ENCODE data around the gene PSD2. TPM values are rescaled to one million over a fixed set of nuclear protein-coding genes. Genes with fewer than 3 reads are reported as not detected.
"Not testable (repeated sequence)": the region's sequence is repeated elsewhere in the genome, so short reads cannot be mapped to it uniquely, and the experiment has no call there.

The PSD2 gene
- polyA plus RNA-seq, 2 donors: 0.02 to 0.04 TPM

DNA sequence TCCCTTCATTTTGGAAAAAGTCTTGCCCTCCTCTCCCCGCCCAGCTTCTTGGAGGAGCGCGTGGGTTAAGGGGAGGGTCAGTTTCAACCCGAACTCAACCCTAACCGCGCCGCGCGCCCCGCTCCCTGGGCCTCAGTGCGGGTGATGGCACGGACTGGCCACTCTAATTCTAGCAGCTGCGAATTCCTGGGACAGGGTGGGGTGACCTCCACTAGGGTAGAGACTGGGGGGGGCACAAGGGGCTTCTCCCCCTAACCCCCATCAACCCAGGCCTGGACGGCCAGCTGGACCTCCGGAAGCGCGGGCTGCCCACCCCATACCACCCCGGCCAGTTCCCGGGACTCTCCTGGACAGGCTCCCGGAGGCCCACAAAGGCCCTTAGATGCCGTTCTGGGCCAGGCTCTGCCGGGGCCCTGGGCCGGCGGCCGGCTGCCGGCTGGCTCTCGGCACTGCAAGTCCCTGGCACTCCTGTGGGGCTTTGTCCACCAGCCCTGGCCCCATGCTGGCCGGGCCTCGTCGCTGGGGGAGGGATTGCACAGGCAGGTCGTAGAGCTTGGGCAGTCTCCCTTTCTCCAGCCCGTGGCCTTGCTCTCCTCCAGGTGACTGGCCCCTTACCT is 7.2 kb upstream of the PSD2 start:
- WGBS, 2 donors: 35% methylated on average over 27 to 32 of the region's 32 CpGs
- H3K27ac ChIP-seq (ENCODE audit: low read depth in 2 of 2, low read length in 1 of 2): no peak overlapping the region
- peak overlapping the region in 1 of 2 donors; percentile 51 for H3K4me3 ChIP-seq (ENCODE audit: low read depth in 1 of 2, low read length in 2 of 2)

DNA sequence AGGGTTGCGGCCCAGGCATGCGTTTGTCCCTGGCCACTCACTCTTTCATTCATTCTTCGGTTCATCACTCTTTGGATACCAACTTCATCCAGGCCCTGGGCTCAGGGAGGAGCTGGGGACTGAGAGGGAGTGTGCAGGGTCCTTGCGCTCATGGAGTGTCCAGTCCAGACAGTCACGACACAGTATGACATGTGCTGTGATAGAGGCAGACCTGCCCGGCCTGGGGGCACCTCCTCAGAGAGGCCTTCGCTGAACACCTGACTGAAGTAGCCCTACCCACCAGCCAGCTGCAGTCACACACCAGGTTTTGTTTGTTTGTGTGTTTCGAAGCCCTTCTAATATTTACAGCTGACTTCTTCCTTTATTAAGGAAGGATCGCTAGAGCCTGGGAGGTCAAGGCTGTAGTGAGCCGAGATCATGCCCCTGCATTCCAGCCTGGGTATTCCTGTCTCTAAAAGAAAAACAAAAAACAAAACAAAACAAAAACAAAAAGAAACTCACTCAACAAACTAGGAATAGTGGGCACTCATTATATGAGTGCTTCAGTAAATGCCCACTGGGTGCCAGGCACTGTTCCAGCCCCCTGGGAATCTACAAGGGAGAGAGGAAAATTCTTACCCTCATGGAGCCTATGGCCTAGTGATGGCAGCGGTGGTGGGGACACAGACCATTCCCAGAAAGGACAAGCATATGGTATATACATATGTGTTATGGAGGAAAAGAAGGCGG is 6.3 kb upstream of the PSD2 start:
- H3K27me3 ChIP-seq (ENCODE audit: control insufficient read depth in 1 of 2, insufficient read depth in 2 of 2, low read length in 2 of 2): no peaks in the 10 kb centered on the region
- H3K36me3 ChIP-seq (ENCODE audit: control insufficient read depth in 2 of 2, insufficient read depth in 2 of 2, low read length in 1 of 2): no peaks in the 10 kb centered on the region
- WGBS, 2 donors: 88% methylated on average over 12 of the region's 12 CpGs
- H3K9me3 ChIP-seq (ENCODE audit: control insufficient read depth in 2 of 2, insufficient read depth in 1 of 2, low read depth in 1 of 2, low read length in 1 of 2): no peaks in the 10 kb centered on the region
- H3K27ac ChIP-seq (ENCODE audit: low read depth in 2 of 2, low read length in 1 of 2): no peak overlapping the region
- peaks cover 0 to 7% of the 10 kb centered on the region in 2 donors for H3K4me1 ChIP-seq (ENCODE audit: control insufficient read depth in 2 of 2, insufficient read depth in 2 of 2, low read length in 1 of 2)
- no peak overlapping the region for H3K4me3 ChIP-seq (ENCODE audit: low read depth in 1 of 2, low read length in 2 of 2)

More for the DNA sequence above, 7.2 kb upstream of the PSD2 start:
- H3K27me3 ChIP-seq (ENCODE audit: control insufficient read depth in 1 of 2, insufficient read depth in 2 of 2, low read length in 2 of 2): no peaks in the 10 kb centered on the region
- no peaks in the 10 kb centered on the region for H3K36me3 ChIP-seq (ENCODE audit: control insufficient read depth in 2 of 2, insufficient read depth in 2 of 2, low read length in 1 of 2)
- H3K4me1 ChIP-seq (ENCODE audit: control insufficient read depth in 2 of 2, insufficient read depth in 2 of 2, low read length in 1 of 2): peaks cover 0 to 7% of the 10 kb centered on the region in 2 donors
- H3K9me3 ChIP-seq (ENCODE audit: control insufficient read depth in 2 of 2, insufficient read depth in 1 of 2, low read depth in 1 of 2, low read length in 1 of 2): no peaks in the 10 kb centered on the region

DNA sequence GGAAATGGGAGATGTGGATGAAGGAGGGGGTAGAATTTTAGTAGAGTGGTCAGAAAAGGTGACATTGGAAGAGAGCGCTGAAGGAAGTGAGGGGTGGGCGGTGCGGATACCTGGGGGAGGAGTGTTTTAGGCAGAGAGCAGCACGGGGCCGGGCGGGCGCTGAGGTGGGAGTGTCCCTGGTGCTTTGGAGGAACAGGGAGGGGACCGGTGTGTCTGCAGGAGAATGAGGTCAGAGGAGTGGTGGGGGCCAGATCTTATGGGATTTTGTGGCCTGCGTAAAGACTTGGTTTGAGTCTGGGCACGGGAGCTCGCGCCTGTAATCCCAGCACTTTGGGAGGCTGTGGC is 5.8 kb upstream of the PSD2 start:
- Histone ChIP-seq H3K4me1 (ENCODE audit: control insufficient read depth in 2 of 2, insufficient read depth in 2 of 2, low read length in 1 of 2) (peaks cover 0 to 7% of the 10 kb centered on the region in 2 donors), H3K27me3 (ENCODE audit: control insufficient read depth in 1 of 2, insufficient read depth in 2 of 2, low read length in 2 of 2) (no peaks in the 10 kb centered on the region), H3K9me3 (ENCODE audit: control insufficient read depth in 2 of 2, insufficient read depth in 1 of 2, low read depth in 1 of 2, low read length in 1 of 2) (no peaks in the 10 kb centered on the region), H3K4me3 (ENCODE audit: low read depth in 1 of 2, low read length in 2 of 2) (no peak overlapping the region), H3K36me3 (ENCODE audit: control insufficient read depth in 2 of 2, insufficient read depth in 2 of 2, low read length in 1 of 2) (no peaks in the 10 kb centered on the region), H3K27ac (ENCODE audit: low read depth in 2 of 2, low read length in 1 of 2) (no peak overlapping the region)
- WGBS, 2 donors: 94 to 95% methylated on average over 12 of the region's 12 CpGs

DNA sequence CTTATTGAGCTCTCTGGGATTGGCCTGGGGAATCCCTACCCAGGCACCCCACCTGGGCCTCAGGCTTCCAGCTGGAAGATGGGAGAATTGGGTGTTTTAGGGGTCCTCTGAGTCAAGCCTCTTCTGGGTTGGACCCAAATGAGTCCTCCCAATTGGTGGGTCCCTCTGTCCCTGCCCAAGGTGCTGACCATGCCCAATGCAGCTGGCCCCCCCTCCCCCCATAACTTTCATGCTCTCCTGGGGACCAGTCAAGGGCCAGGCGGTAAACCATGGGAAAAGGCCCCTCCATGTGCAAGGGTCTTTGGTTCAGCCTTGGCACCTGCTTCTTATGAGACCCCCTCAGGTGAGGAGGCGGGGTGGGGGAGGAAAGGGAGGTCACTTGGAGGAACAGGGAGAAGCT is 3.4 kb upstream of the PSD2 start:
- H3K4me1 ChIP-seq (ENCODE audit: control insufficient read depth in 2 of 2, insufficient read depth in 2 of 2, low read length in 1 of 2): peaks cover 0 to 12% of the 10 kb centered on the region in 2 donors
- no peaks in the 10 kb centered on the region for H3K9me3 ChIP-seq (ENCODE audit: control insufficient read depth in 2 of 2, insufficient read depth in 1 of 2, low read depth in 1 of 2, low read length in 1 of 2)
- H3K4me3 ChIP-seq (ENCODE audit: low read depth in 1 of 2, low read length in 2 of 2): no peak overlapping the region
- no peaks in the 10 kb centered on the region for H3K36me3 ChIP-seq (ENCODE audit: control insufficient read depth in 2 of 2, insufficient read depth in 2 of 2, low read length in 1 of 2)
- H3K27ac ChIP-seq (ENCODE audit: low read depth in 2 of 2, low read length in 1 of 2): no peak overlapping the region
- WGBS, 2 donors: 88 to 89% methylated on average over 2 of the region's 2 CpGs
- H3K27me3 ChIP-seq (ENCODE audit: control insufficient read depth in 1 of 2, insufficient read depth in 2 of 2, low read length in 2 of 2): peaks cover 0 to 17% of the 10 kb centered on the region in 2 donors

DNA sequence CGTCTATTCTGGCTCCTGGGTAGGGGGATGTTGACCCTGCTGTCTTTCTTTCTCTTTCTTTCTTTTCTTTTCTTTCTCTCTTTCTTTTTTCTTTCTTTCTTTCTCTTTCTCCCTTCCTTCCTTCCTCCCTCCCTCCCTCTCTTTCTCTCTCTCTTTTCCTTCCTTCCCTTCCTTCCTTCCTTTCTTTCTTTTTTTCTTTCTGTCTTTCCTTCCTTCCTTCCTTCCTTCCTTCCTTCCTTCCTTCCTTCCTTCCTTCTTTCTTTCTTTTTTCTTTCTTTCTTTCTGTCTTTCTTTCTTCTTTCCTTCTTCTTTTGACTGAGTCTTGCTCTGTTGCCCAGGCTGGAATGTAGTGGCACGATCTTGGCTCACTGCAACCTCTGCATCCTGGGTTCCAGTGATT is 3.0 kb upstream of the PSD2 start:
- not testable (repeated sequence) for H3K36me3 ChIP-seq (ENCODE audit: control insufficient read depth in 2 of 2, insufficient read depth in 2 of 2, low read length in 1 of 2); H3K4me3 ChIP-seq (ENCODE audit: low read depth in 1 of 2, low read length in 2 of 2); H3K9me3 ChIP-seq (ENCODE audit: control insufficient read depth in 2 of 2, insufficient read depth in 1 of 2, low read depth in 1 of 2, low read length in 1 of 2); H3K27ac ChIP-seq (ENCODE audit: low read depth in 2 of 2, low read length in 1 of 2)
- peaks cover 0 to 11% of the 10 kb centered on the region in 2 donors for H3K4me1 ChIP-seq (ENCODE audit: control insufficient read depth in 2 of 2, insufficient read depth in 2 of 2, low read length in 1 of 2)
- 84 to 88% methylated on average over 2 of the region's 2 CpGs for WGBS, 2 donors
- H3K27me3 ChIP-seq (ENCODE audit: control insufficient read depth in 1 of 2, insufficient read depth in 2 of 2, low read length in 2 of 2): peaks cover 0 to 17% of the 10 kb centered on the region in 2 donors

DNA sequence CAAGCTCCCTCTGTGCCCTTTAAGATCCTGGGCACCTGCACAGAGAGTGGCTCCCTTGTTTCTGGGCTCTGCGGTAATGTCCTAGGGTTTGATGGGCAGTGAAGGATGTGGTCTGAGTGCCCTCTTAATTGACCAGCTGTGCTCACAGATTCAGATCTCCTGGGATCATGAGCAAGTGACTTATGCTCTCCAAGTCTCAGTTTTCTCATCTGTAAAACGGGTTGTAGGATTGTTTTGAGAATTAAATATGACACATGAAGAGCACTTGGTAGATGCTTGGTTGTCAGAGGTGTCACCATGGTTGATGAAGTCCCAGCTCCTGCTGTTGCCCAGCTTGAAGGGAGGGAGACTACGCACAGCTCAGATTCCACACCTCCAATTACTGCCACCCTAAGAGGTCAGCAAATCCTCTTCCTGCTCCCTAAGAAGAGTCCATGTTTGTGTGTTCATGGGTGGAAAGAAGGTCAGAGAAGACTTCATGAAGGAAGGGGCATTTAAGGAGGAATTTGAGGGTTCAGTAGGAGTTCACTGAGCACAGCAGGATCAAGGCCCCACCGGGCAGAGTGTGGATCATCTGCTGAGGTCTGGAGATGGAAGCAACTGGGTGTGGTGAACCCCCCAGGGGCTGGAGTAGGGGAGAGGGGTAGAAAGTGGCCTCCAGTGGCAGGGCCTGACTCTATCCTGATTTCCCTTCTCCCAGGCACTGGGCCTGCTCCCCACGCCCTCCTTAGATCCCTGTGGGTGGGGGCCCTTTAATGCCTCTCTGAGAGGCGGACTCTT is 1.4 kb upstream of the PSD2 start:
- Histone ChIP-seq H3K27ac (ENCODE audit: low read depth in 2 of 2, low read length in 1 of 2) (no peak overlapping the region), H3K4me1 (ENCODE audit: control insufficient read depth in 2 of 2, insufficient read depth in 2 of 2, low read length in 1 of 2) (peaks cover 0 to 4% of the 10 kb centered on the region in 2 donors), H3K27me3 (ENCODE audit: control insufficient read depth in 1 of 2, insufficient read depth in 2 of 2, low read length in 2 of 2) (peaks cover 0 to 17% of the 10 kb centered on the region in 2 donors), H3K4me3 (ENCODE audit: low read depth in 1 of 2, low read length in 2 of 2) (no peak overlapping the region), H3K9me3 (ENCODE audit: control insufficient read depth in 2 of 2, insufficient read depth in 1 of 2, low read depth in 1 of 2, low read length in 1 of 2) (no peaks in the 10 kb centered on the region), H3K36me3 (ENCODE audit: control insufficient read depth in 2 of 2, insufficient read depth in 2 of 2, low read length in 1 of 2) (no peaks in the 10 kb centered on the region)
- WGBS, 2 donors: 73 to 76% methylated on average over 6 of the region's 6 CpGs

DNA sequence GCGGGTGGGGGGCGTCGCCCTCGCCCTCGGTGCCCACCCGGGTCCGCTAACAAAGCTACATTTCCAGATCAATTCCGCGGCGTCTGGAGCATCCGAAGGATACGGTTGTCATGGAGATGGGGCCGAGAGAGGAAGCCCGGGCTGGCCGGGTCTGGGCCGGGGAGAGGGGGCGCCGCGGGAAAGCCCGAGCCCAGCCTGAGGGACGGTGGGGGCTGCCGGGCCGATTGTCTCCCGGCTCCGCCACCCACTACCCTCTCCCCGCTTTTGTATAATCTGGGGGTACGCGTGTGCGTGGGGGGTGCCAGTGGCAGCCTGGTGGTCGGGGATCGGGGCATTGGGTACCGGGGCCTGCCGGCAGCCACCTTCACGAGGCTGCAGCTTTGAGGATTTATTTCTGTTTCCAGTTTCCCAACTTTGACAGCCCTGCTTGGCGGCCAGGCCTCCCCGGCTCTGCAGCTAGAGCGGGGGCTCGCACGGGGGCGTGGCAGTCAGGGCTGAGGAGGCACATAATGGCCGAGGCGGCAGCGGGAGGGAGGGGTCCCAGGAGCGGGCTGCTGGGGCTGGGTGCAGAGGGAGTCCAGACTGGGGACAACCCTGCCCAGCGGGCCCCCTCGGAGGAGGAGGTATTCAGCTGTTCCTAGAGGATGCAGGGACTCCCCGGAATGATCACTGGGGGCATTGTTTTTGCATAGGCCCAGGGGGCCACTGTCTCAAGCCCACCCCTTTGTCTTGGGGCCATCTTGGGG is 626 bp downstream of the PSD2 start:
- H3K4me3 ChIP-seq (ENCODE audit: low read depth in 1 of 2, low read length in 2 of 2): peak overlapping the region in 1 of 2 donors; percentile 35
- no peaks in the 10 kb centered on the region for H3K36me3 ChIP-seq (ENCODE audit: control insufficient read depth in 2 of 2, insufficient read depth in 2 of 2, low read length in 1 of 2)
- H3K27me3 ChIP-seq (ENCODE audit: control insufficient read depth in 1 of 2, insufficient read depth in 2 of 2, low read length in 2 of 2): peaks cover 0 to 17% of the 10 kb centered on the region in 2 donors
- WGBS, 2 donors: 6 to 7% methylated on average over 31 to 47 of the region's 47 CpGs
- H3K9me3 ChIP-seq (ENCODE audit: control insufficient read depth in 2 of 2, insufficient read depth in 1 of 2, low read depth in 1 of 2, low read length in 1 of 2): no peaks in the 10 kb centered on the region
- no peak overlapping the region for H3K27ac ChIP-seq (ENCODE audit: low read depth in 2 of 2, low read length in 1 of 2)
- peaks cover 0 to 4% of the 10 kb centered on the region in 2 donors for H3K4me1 ChIP-seq (ENCODE audit: control insufficient read depth in 2 of 2, insufficient read depth in 2 of 2, low read length in 1 of 2)

DNA sequence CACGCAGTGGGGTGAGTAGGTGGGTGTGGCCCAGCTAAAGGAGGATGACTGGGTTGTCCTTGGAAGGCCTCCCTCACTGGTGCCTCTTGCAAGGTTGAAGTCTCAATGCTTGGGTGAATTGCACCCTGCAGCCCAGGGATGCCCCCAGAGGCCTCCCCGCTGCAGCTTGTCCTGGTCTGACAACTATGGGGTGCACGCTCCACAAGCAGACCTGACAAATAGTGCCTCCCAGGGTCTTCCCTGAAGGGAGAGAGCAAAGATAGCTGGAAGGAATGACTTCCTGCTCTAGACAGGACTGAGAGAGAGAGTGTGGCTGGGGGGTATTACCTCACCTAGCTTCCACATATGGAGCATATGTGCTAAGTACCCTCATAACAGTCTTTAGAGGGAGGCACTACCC is 1.7 kb downstream of the PSD2 start:
- Histone ChIP-seq H3K4me1 (ENCODE audit: control insufficient read depth in 2 of 2, insufficient read depth in 2 of 2, low read length in 1 of 2) (peaks cover 0 to 4% of the 10 kb centered on the region in 2 donors), H3K36me3 (ENCODE audit: control insufficient read depth in 2 of 2, insufficient read depth in 2 of 2, low read length in 1 of 2) (no peaks in the 10 kb centered on the region), H3K9me3 (ENCODE audit: control insufficient read depth in 2 of 2, insufficient read depth in 1 of 2, low read depth in 1 of 2, low read length in 1 of 2) (no peaks in the 10 kb centered on the region), H3K27me3 (ENCODE audit: control insufficient read depth in 1 of 2, insufficient read depth in 2 of 2, low read length in 2 of 2) (peaks cover 0 to 17% of the 10 kb centered on the region in 2 donors), H3K27ac (ENCODE audit: low read depth in 2 of 2, low read length in 1 of 2) (no peak overlapping the region), H3K4me3 (ENCODE audit: low read depth in 1 of 2, low read length in 2 of 2) (no peak overlapping the region)
- 75 to 76% methylated on average over 3 of the region's 3 CpGs for WGBS, 2 donors

DNA sequence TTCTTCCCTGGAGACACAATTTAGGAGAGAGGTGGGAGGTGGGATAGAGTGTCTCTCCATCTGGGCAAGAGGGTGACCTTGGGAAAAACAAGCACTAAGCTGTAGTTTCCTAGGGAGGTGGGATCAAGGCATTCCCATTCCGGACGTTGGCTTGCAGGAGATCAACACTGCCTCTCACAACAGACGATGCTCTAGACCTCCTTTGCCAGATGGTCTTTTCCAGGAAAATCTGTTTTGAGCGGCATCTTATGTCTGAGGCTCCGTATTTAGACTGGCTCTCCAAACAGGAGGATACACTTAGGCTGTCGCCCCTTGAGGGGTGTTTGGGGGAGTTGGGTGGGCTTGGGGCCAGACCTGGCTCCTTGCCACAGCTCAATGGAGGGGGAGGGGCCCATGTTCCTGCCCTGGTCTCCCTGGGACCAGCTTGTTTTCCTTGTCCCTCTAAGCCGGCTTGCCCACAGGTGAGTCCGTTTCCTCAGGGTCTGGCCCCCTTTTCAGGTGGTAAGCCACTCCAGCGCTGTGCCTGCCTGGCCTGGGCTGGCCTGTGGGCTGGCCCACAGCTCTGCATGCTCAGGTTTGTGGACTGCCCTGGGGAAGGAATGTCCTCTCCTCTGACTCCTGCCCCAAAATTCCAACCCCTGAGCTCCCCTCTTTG is 2.4 kb downstream of the PSD2 start:
- Histone ChIP-seq H3K27ac (ENCODE audit: low read depth in 2 of 2, low read length in 1 of 2) (no peak overlapping the region), H3K36me3 (ENCODE audit: control insufficient read depth in 2 of 2, insufficient read depth in 2 of 2, low read length in 1 of 2) (no peaks in the 10 kb centered on the region), H3K4me1 (ENCODE audit: control insufficient read depth in 2 of 2, insufficient read depth in 2 of 2, low read length in 1 of 2) (peaks cover 0 to 4% of the 10 kb centered on the region in 2 donors), H3K27me3 (ENCODE audit: control insufficient read depth in 1 of 2, insufficient read depth in 2 of 2, low read length in 2 of 2) (peaks cover 0 to 17% of the 10 kb centered on the region in 2 donors), H3K4me3 (ENCODE audit: low read depth in 1 of 2, low read length in 2 of 2) (no peak overlapping the region), H3K9me3 (ENCODE audit: control insufficient read depth in 2 of 2, insufficient read depth in 1 of 2, low read depth in 1 of 2, low read length in 1 of 2) (no peaks in the 10 kb centered on the region)
- WGBS, 2 donors: 54 to 67% methylated on average over 9 of the region's 9 CpGs
